NCI-H345 (cell line): ENCODE measurements around the gene PEX26.
A peak's percentile ranks its signal among the peaks of the same experiment; 100 is the strongest.
"Not testable (repeated sequence)": the region's sequence is repeated elsewhere in the genome, so short reads cannot be mapped to it uniquely, and the experiment has no call there.

Source experiments
- DNase-seq: peaks from one replicate; lab custom pipeline; 2025; lab: John Stamatoyannopoulos, UW

The PEX26 gene

DNA sequence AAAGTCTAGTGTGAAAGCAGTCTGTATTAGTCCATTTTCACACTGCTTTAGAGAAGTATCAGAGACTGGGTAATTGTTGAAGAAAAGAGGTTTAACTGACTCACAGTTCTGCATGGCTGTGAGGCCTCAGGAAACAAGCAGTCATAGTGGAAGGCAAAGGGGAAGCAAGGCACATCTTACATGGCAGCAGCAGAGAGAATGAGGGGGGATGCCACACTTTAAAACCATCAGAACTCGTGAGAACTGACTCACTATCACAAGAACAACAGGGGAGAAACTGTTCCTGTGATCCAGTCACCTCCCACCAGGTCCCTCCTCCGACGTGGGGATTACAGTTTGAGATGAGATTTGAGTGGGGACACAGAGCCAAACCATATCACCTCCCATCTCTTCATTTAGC, 19.0 kb downstream of the PEX26 start:
- no peak for DNase-seq

DNA sequence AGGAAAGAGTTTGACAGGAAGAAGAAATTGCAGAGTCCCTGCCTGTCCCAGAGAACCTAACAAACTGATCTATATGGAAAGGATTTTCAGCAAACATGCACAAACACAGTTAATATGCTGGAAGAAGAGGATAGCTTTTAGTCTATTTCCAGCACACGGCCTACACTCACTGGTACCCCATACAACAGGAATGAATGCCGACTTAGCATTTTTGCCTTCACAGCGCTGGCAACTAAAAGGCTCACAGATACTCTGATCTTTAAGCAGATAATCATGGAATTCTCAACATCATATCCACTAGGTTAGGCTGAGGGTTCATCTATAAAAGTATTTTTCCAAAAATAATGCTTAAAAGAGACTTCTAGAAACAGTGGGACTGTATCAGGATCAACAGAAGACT, 23.0 kb downstream of the PEX26 start:
- no peak for DNase-seq

DNA sequence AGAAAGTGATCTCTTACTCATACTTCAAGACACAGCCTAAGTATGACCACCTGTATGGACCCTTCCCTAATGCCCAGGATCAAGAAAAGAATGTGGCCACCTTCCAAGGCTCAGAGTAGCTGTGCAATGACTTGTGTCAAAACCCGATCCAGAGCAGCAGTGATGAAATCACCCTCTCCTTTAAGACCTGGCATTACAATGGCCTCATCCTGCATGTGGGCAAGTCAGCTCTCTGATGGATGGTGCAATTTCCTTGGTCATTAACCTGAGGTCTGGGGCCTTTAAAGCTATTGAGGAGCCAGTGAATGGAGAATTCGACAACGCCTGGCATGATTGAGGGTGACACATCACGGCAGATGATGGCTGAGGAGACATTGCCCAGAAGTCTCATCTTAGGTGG, 23.7 kb downstream of the PEX26 start:
- no peak for DNase-seq

DNA sequence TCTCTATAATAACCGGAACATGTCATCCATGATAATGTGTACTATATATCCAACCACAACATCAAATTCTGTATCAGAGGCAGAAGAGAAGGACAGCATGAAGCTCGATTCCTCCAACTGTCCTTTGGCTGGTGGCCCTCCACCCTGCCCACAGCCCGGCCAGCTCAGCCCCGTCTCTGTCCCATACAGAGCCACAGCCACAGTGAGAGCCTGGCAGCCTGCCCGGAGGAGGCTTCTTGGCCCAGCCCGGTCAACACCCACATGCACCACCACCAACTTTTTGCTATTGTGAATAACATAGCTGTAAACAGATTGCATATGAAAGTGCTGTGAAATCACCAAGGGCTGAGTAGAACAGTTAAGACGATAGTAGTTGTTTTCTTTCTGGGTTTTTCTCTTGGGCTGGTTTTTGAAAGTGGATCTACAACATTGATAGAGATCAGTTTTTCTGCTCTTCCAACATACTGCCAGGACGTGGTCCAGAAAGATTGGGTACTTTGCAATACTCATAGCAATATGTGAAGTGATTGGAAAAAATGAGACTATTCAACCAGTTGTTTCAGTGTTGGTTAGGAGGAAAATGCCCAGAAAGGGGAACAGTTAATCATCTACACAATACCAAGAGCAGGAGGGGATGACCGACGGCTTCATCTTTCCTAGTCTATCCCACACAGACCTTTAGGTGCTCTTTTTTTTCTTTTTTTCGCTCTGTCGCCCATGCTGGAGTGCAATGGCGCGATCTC, 25.9 kb downstream of the PEX26 start:
- no peak for DNase-seq

DNA sequence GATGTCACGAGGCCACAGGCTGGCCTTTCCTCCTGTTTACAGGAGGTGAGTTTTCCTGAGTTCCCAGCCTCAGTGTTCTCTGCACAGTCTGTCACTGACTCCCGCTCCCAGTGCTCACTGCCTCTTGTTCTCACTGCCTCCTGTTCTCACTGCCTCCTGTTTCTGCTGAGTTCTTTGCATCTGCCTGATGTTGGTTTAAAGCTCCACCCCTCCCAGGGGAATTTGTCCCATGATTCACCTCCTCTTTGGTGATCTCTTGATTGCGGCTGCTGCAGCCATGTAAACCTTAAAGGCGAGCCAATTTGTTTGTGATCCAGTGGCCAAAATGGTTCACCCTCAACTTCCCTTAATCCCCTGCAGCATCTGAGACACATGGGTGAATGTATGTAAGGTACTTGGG, 26.8 kb downstream of the PEX26 start:
- no peak for DNase-seq

DNA sequence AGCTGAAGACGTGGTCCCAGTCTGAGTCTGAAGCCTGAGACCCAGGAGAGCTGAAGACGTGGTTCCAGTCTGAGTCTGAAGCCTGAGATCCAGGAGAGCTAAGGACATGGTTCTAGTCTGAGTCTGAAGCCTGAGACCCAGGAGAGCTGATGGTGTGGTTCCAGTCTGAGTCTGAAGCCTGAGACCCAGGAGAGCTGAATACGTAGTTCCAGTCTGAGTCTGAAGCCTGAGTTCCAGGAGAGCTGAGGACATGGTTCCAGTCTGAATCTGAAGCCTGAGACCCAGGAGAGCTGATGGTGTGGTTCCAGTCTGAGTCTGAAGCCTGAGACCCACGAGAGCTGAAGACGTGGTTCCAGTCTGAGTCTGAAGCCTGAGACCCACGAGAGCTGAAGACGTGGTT, 28.2 kb downstream of the PEX26 start:
- not testable (repeated sequence) for DNase-seq

DNA sequence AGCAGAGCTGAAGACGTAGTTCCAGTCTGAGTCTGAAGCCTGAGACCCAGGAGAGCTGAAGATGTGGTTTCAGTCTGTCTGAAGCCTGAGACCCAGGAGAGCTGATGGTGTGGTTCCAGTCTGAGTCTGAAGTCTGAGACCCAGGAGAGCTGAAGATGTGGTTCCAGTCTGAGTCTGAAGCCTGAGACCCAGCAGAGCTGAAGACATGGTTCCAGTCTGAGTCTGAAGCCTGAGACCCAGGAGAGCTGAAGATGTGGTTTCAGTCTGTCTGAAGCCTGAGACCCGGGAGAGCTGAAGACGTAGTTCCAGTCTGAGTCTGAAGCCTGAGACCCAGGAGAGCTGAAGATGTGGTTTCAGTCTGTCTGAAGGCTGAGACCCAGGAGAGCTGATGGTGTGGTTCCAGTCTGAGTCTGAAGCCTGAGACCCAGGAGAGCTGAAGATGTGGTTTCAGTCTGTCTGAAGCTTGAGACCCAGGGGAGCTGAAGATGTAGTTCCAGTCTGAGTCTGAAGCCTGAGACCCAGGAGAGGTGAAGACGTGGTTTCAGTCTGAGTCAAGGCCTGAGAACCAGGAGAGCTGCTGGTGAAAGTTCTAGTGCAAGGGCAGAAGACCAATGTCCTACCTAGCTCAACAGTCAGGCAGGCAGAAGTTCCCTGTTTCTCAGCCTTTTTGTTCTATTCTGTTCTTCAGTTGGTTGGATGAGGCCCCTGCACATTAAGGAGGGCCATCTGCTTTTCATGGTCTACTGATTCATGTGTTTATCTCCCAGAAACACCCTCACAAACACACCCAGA, 29.0 kb downstream of the PEX26 start:
- not testable (repeated sequence) for DNase-seq

DNA sequence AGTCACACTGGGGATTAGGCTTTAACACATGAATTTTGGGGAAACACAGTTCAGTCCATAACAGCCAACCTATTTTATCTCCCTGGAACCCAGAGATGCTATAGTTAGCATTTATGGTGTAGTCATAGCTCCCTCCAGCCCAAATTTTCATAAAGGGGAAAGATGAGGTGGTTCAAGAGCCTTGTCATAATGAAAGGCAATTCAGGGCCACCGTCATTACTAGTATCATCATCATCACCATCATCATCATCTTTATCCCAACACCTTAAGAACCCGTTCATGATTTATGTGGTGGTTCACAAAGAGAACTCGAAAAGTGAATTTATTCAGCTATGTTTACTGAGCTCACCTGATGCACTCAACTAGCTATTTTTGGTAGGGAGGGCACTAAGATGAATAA, 30.4 kb downstream of the PEX26 start:
- no peak for DNase-seq

DNA sequence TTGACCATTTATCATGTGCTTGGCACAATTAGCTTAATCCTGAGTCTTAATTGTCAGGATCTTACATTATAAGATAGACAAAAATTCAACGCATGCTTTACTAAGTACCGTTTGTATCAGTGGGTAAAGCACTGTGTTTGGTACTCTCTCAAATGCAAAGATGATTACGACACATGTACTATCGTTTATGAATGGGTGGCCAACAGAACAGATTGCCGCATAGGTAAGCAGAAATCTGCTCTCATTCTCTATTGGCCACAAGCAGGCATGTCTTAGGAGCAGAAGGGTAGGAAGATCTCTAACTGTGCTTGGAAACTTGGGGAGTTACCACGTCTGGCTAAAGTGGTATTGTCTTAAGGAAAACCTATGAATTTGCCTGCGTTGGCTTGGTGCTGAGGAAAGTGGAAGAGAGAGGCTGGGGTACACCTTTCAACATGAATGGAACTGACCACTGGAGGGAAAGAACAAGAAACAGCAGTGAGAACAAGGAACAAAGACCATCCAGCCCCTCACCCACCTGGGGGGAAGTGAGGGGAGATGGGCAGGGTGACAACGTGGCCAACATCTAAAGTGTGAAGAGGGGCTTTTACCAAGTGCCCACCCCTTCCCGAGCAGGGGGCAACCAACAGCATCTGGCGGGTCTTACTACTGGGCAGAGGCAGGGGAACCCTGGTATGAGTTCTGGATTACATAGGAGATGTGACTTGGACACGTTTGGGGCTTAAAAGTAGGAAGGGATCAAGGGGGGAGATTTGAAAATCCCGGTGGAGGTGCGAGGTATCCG, 31.8 kb downstream of the PEX26 start:
- DNase-seq = no peak

DNA sequence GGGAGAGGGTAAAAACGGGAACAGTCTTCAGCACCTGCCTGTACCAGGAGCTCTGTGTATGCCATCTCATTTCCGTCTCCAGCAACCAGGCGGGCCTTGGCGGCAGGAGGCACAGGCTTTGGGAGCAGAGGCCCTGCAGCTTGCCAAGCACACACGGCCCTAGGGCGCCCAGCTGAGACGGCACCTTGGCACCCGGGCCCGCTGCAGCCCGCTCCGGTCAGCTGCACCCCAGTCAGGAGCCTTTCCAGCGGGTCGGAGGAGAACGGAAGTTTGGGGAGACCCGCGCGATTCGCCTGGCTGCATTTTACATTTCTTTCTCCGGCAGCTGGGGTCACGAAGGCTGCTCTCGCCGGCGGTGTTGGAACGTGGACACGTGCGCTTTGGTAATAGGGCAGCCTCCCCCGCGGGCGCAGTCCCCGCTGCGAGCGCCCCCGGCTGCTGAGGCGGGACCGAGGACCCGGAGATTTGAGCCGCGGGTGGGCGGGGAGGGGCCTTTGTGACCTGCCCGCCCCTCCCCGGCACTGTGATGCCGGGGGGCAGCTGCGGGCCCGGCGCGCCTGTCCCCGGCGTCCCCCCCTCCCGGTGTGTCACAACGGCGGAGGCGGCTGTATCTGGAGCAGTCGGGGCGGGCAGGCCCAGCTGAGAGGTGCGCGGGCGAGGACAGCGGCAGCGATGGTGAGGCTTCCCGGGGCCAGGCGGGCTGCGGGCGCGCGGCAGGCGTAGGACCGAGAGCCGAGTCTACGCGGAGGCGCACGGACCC, 32.6 kb downstream of the PEX26 start, which contains the start of gene TUBA8:
Gene TUBA8 (plus strand): TSS at position 616 of the 760 bp plus-strand sequence. CDS start 57 bp downstream, at position 673.
- DNase-seq = peak; percentile 36

DNA sequence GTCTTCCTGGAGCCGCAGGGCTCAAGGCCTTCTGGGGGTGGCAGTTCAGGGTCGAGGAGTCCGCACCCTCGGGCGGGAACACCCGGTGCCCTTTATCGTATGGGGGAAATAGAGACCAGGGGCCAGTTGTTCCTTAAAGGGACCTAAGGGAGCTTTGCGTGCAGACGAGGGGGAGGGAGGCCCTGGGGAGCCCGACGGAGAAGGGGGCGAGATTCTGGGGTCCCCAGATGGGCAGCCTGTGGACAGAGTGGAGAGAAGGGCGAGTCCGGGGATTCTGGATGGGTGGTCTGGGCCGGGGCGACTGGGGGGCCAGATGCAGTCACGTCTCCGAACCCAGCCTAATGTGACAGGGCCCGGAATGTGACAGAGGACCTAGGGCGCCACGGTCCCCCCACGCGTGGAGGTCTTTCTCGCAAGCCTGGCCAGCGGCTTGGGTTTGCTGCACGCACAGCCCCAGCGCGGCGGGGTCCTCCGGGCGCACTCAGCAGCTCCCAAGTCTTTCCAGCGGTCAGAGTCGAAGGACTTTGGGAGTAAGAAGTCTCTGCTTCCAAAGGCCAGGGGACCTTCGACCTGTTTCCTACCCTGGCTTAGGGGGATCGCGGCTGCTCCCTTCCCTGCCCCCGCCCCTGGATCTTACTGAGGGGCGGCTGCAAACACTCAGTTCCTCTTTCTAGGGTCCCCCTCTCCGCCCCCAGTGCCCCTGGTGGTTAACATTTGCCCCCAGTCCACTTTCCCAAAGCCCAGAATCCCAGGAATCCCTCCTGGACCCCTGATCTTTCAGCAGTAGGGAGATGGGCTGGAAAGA, 33.4 kb downstream of the PEX26 start:
- DNase-seq = no peak

DNA sequence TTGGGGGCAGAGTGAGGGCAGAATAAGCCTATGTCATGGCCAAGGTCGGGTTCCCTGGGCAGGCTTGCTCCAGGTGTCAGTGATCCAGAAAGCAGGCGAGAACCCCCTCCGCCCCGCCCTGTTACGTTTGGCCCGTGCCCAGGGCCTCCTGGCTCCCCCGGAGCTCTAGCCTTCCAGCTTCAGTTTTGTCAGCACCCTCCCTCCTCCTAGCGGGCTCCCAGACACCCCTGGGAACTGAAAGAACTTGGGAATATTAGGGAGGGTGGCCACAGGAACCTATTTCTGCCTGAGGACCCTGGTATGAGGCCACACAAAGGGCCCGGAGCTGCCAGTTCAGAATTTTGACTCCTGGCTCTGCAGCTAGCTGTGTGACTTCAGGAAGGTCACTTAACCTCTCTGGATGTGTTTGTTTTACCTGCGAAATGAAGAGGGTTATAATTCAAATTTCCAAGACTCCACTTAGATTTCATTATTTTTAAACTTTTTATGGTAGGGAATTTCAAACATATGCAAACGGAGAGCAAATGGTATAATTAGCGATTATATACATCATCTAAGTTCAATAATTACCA, 34.1 kb downstream of the PEX26 start:
- no peak for DNase-seq

DNA sequence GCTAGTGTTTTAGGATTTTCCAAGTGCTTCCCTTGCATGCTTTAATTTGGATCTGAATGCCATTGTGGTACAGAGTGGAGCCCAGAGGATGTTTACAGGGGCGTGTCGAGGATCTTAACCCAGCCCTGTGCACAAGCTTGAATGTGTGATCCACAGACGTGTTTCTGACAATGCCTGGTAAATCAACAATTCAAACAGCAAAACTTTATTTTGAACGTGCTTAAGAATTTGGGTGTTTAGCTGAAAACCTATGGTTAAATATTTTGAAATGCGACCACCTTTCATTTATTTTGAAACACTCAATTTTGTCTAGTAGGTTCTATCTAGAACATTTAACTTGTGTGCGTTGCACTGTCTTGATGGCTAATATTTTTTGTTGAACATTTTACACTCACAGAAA, 34.6 kb downstream of the PEX26 start:
- no peak for DNase-seq

DNA sequence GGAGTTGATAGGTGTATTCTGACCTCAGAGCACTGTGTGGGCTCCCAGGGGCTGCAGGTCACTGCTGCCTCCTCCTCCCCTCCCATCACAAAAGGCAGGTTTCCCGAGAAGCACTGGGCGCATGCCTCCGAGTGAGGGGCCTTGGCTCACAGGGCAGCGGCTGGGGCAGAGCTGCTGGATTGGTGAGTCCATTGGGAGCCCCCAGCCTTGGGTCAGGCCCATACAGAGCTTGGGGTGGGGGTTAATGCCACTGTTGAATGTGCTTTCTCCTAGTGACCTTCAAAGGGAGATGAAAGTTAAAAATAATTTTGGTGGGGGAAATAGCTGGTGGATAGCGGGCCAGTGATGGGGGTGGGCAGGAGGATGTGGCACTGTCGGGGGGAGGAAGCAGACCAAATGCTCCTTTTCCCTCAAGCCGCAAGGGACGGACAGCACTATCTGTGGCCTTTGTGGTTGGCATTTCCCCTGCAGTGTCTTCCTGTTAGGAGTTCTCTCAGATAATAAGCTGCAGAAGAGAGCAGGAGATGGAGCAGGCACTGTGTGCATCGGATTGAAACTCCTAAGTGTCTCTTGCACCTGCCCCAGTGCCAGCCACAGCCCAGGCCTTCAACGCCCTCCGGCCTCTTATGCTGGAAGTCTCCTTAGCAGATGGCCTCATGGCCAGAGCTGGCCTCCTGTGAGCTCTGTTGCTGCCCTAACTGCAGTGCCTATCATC, 36.0 kb downstream of the PEX26 start:
- no peak for DNase-seq

DNA sequence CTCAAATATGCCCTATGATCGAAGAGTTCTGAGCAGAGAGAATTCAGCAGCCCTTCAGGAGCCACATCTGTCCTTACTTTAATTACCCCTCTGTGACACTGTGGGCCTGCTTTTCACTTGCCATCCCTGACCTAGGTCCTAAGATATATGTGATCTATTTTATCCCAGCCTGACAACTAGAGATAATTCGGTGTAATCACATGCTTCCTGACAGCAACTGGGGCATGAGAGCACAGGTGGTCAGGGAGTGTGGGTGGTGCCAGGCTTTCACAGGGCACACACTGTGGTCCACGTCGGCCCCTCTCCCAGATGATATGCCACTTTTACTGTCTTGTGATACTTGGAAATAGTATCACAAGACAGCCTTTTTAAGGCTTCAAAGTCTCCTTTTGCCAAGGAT, 36.7 kb downstream of the PEX26 start:
- DNase-seq = no peak

DNA sequence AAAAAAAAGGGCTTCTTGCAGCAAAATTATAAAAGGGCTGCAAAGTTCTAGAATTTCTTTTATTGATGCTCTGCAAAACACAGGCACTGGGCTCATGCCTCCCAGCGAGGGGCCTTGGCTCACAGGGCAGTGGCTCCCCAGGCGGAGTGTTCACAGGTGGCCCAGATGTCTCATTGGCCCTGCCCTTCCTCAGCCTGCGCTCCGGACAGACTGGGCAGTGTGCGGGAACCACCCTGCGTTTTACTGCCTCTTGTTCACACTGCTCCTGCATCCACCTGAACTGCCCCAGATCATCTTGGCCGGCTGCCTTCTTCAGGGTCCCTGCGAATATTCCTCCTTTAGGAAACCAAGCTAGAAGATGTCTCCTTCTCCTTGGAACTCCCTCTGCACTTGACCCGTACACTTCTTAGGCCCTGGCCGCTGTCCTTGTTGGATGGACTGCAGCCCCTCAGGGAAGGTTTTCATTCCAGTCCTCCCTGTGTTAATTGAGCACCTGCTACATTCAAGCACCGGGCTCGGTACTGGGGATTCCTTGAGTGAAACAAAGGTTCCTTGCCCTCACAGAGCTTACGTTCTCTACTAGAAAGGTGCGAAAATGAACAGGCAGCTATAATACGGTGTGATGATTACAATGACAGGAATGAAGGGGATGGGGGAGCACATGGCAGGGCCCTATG, 37.3 kb downstream of the PEX26 start:
- no peak for DNase-seq

DNA sequence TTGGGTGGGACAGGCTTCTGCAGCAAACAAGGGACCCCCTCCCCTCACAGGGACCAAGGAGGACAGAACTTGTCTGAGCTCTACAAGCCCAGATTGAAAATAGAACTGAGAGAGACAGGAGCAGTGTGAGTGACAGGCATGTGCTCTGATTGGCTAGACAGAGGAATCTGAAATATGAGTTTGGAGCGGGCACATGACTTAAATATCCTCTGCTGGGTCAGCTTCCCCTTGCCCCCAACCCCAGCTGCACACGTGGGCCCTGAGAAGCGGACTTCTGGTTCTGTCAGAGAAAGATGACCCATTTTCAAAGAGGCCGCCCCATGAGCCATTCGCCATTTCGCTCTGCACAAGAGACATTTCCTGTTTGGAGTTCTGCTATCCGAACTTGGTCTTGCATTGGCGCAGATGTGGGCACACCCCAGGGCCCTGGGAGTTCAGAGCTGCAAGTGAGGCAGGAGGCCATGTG, 38.1 kb downstream of the PEX26 start:
- no peak for DNase-seq

DNA sequence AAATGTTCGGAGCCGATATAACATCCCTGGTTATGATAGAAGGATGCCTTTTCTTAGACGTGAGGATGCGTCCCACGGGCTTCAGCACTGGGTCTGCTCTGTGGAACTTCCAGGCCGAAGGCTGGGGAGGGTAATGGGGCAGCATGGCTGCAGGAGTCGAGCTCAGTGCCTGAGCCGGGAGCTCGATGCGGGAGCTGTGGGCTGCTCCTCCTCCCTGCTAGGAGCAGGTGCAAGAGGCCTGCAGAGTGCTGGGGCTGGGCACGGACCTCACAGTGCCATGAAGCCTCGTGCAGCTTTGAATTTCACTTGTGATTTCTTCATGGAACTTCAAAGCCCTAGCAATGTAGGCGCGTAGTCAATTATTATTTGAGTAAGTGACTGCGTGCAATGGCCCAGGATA, 38.8 kb downstream of the PEX26 start:
- DNase-seq = no peak

DNA sequence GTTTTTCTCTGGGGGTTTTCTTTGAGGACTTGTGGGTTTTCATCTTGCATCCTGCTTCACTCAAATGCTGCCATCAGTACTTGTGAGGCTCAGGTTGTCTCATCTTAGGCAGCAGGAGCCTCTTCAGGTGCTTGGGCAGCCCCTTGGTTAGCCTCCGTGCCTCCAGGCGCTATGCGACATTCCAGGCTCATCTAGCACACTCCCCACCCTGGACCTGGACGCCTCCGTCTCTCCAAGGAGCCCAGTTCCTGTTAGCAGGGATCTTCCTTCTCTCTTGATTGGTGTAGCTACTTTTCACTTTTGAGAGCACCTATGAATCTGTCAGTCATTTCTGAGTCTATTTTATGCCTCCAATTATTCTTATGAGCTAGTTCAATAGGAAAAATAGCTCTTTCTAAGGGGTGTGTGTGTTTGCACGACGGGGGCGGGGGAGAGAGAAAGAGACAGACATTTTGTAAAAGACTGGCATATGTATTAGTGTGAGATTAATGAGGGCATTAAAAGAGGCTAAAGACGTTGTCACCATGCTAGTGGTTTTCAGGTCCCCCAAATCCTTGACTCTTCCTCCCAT, 40.6 kb downstream of the PEX26 start:
- no peak for DNase-seq
